Stimulated activated memory B cell treated with anti-CD40 and anti-IgM and Interleukin-4, amounts not matched to agents 10 μg/mL and 1 μg/mL and 100 μg/mL, for 72 hours (primary cell): ENCODE data around the gene CASP2.
A peak's percentile ranks its signal among the peaks of the same experiment; 100 is the strongest.
"Not testable (repeated sequence)": the region's sequence is repeated elsewhere in the genome, so short reads cannot be mapped to it uniquely, and the experiment has no call there.

ENCODE experiments used
- ATAC-seq: fragments of 150-1000 bp; cut with Tn5 transposase; 2 replicates; pipeline ENCODE4 v1.10.0; 2021
- H3K27ac Mint-ChIP-seq: one replicate; pipeline ENCODE4 v1.8.0; 2022; ENCODE audit warnings: mild to moderate bottlenecking, mixed read lengths
- H3K27me3 Mint-ChIP-seq: one replicate; pipeline ENCODE4 v1.8.0; 2022; ENCODE audit warnings: mixed read lengths
- H3K36me3 Mint-ChIP-seq: one replicate; pipeline ENCODE4 v1.8.0; 2022; ENCODE audit warnings: mixed read lengths
- H3K4me1 Mint-ChIP-seq: one replicate; pipeline ENCODE4 v1.8.0; 2022; ENCODE audit warnings: mixed read lengths
- H3K4me3 Mint-ChIP-seq: one replicate; pipeline ENCODE4 v1.8.0; 2022; ENCODE audit warnings: mild to moderate bottlenecking, moderate library complexity, mixed read lengths
- H3K9me3 Mint-ChIP-seq: one replicate; pipeline ENCODE4 v1.8.0; 2022; ENCODE audit warnings: mixed read lengths

The CASP2 gene

GRCh38 chr7:143256932-143257331 is 31.2 kb upstream of the CASP2 start:
- Mint-ChIP-seq H3K27ac (peak overlapping the region; percentile 75), H3K27me3 (no peaks in the 10 kb centered on the region), H3K4me1 (peaks cover 50% of the 10 kb centered on the region), H3K9me3 (peaks cover 17% of the 10 kb centered on the region), H3K36me3 (no peaks in the 10 kb centered on the region), H3K4me3 (no peak overlapping the region)
- ATAC-seq = peak; percentile 89

DNA sequence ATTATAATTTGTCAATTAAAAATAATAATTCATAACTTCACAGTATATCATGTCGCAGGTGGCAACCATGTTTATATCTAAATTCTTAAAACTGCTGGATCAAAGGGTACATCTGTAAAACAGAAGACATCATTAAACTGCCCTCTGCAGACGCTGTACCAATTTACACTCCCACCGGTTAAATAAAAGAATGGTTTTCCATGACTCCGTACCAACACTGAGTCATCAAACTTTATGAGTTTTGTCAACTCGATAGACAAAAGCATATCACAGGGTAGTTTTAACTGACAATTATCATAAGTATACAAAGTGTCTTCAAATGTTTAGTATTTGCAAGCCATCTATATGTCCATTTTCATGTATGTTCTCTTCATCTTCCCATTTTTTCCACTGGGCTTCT is 30.6 kb upstream of the CASP2 start:
- H3K9me3 Mint-ChIP-seq = peaks cover 15% of the 10 kb centered on the region
- H3K36me3 Mint-ChIP-seq = no peaks in the 10 kb centered on the region
- H3K27ac Mint-ChIP-seq = no peak overlapping the region
- no peak for ATAC-seq
- peaks cover 50% of the 10 kb centered on the region for H3K4me1 Mint-ChIP-seq
- no peak overlapping the region for H3K4me3 Mint-ChIP-seq
- H3K27me3 Mint-ChIP-seq = no peaks in the 10 kb centered on the region

DNA sequence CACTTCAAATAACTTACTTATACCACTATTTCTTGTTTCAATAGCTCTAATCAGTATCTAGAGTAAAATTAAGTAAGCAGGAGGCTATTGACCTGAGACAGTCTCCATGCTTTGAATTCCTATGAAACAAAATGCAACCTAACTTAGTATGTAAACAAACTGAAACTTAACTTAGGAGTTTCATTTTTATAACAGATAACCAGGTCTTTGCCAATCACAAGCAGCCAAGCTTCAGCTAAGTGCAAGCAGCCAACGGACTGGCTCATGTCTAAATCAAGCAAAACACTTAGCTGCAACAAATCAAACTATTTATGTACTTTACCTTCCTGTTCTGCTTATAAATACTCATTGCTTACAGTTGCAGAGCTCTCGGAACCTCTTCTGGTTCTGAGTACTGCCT is 29.3 kb upstream of the CASP2 start:
- Mint-ChIP-seq H3K36me3 (peaks cover 4% of the 10 kb centered on the region), H3K4me1 (peaks cover 52% of the 10 kb centered on the region), H3K27ac (peak overlapping the region; percentile 80), H3K27me3 (no peaks in the 10 kb centered on the region), H3K4me3 (peak overlapping the region; percentile 65), H3K9me3 (peaks cover 9% of the 10 kb centered on the region)
- ATAC-seq = no peak

DNA sequence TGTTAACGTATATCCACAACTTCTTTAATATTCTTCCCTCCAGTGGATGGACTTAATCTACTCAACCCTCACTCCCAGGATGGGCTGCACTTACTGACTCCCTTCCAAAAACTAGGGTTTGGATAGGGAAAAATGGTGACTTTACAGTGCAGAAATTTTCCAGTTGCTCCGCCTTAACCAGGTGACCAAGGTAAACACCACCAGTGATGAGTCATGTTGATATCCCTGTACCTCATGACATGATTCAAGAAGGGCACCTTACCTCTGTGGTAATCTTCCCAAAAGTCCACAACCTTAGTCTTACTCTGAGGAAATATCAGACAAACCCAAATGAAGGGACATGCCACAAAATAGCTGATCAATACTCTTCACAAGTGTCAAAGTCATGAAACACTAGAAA is 28.4 kb upstream of the CASP2 start:
- H3K4me1 Mint-ChIP-seq = peaks cover 62% of the 10 kb centered on the region
- peaks cover 10% of the 10 kb centered on the region for H3K36me3 Mint-ChIP-seq
- no peak overlapping the region for H3K4me3 Mint-ChIP-seq
- peaks cover 4% of the 10 kb centered on the region for H3K9me3 Mint-ChIP-seq
- H3K27me3 Mint-ChIP-seq = no peaks in the 10 kb centered on the region
- H3K27ac Mint-ChIP-seq = peak overlapping the region; percentile 80
- no peak for ATAC-seq

DNA sequence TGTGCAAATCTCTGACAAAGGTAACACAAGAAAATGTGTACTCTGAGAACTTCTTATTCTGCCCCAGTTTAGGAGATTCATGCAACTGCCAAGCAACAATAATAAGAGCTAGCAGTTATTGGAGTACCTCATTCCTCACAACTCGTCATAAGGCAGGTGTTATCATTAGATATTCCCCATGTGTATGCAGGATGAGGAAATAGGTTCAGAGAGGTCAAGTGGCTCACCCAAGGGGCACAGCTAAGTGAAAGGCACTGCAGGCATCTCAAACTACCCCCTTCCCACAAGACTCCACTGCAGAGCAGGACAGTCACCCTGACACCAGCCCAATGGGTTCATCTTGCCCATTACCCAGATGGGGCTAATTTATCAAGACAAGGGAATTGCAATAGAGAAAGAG is 26.2 kb upstream of the CASP2 start:
- ATAC-seq = no peak
- Mint-ChIP-seq H3K9me3 (no peaks in the 10 kb centered on the region), H3K27ac (peak overlapping the region; percentile 98), H3K36me3 (peaks cover 17% of the 10 kb centered on the region), H3K4me3 (peak overlapping the region; percentile 48), H3K4me1 (peaks cover 61% of the 10 kb centered on the region), H3K27me3 (no peaks in the 10 kb centered on the region)

GRCh38 chr7:143263266-143264195 is 24.6 kb upstream of the CASP2 start, which contains the start of gene GSTK1:
GSTK1 (plus strand) TSS chr7:143263441; CDS start chr7:143263514, 73 bp downstream.
- no peaks in the 10 kb centered on the region for H3K27me3 Mint-ChIP-seq
- H3K4me1 Mint-ChIP-seq = peaks cover 50% of the 10 kb centered on the region
- peak within 1 kb of the TSS; percentile 98 for H3K27ac Mint-ChIP-seq
- H3K9me3 Mint-ChIP-seq = no peaks in the 10 kb centered on the region
- H3K36me3 Mint-ChIP-seq = peaks cover 25% of the 10 kb centered on the region
- ATAC-seq = peak; percentile 97
- peak within 1 kb of the TSS; percentile 98 for H3K4me3 Mint-ChIP-seq

GRCh38 chr7:143264196-143264568 is 24.0 kb upstream of the CASP2 start:
- ATAC-seq, H3K9me3 Mint-ChIP-seq, H3K27me3 Mint-ChIP-seq: not testable (repeated sequence)
- peak overlapping the region; percentile 98 for H3K4me3 Mint-ChIP-seq
- H3K4me1 Mint-ChIP-seq = peaks cover 44% of the 10 kb centered on the region
- peaks cover 31% of the 10 kb centered on the region for H3K36me3 Mint-ChIP-seq
- peak overlapping the region; percentile 98 for H3K27ac Mint-ChIP-seq

GRCh38 chr7:143265017-143265693 is 23.0 kb upstream of the CASP2 start:
- H3K36me3 Mint-ChIP-seq = peaks cover 41% of the 10 kb centered on the region
- no peak overlapping the region for H3K4me3 Mint-ChIP-seq
- peak overlapping the region; percentile 98 for H3K27ac Mint-ChIP-seq
- ATAC-seq = no peak
- H3K27me3 Mint-ChIP-seq = no peaks in the 10 kb centered on the region
- H3K4me1 Mint-ChIP-seq = peaks cover 37% of the 10 kb centered on the region
- H3K9me3 Mint-ChIP-seq = no peaks in the 10 kb centered on the region

DNA sequence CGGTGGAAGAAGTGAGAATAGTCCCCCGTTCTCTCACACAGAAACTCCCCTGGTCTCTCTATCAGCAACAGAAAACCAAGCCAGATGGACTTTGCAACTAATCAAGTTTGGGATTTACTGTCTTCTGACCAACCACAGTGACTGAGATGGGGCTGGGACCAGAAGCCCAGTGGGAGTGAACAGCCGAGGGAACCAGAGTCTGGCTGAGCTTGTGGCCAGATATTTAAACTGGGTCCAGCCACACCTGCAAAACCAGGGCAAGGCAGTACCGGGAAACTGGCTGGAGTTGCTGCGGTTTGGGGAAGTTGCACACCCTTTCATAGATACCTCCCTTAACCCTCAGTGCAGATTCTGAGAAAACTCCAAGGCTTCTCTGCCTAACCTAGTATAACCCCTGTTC is 18.9 kb upstream of the CASP2 start:
- Mint-ChIP-seq H3K9me3 (no peaks in the 10 kb centered on the region), H3K27me3 (no peaks in the 10 kb centered on the region), H3K36me3 (peaks cover 42% of the 10 kb centered on the region), H3K27ac (peak overlapping the region; percentile 6), H3K4me1 (peaks cover 20% of the 10 kb centered on the region), H3K4me3 (no peak overlapping the region)
- ATAC-seq = no peak

DNA sequence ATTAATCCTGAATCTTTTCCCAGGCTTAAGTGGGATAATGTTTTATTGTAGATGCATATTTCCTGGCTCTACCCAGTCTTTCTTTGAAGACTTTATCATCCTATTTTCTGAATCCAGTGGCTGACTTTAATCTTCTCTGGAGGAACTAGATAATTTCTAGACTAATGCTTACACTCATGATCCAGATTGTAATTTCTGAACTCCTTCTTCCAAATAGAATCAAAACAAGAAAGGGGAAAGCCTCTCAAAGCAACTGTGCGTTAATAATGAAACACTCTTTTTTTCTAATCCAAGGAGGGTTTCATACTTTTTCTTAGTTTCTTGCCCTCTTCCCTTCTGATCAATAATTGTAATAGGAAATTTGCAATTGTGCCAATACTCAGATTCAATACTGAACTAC is 16.9 kb upstream of the CASP2 start:
- no peak for ATAC-seq
- Mint-ChIP-seq H3K27me3 (no peaks in the 10 kb centered on the region), H3K27ac (no peak overlapping the region), H3K36me3 (peaks cover 30% of the 10 kb centered on the region), H3K9me3 (no peaks in the 10 kb centered on the region), H3K4me3 (no peak overlapping the region), H3K4me1 (peaks cover under 1% of the 10 kb centered on the region)

DNA sequence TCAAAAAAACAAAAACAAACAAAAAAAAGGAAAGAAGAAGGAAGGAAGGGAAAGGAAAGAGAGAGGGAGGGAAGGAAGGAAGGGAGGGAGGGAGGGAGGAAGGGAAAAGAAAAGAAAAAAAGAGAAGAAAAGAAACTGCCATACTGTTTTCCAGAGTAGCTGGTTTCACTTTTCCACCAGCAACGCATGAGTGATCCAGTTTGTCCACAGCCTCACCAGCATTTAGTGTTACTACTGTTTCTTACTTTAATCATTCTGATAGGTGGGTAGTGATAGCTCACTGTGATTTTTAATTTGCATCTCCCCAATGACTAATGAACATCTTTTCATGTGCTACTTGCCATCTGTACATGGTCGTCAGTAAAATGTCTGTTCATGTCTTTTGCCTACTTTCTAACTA is 15.3 kb upstream of the CASP2 start:
- ATAC-seq = no peak
- H3K4me3 Mint-ChIP-seq = no peak overlapping the region
- H3K36me3 Mint-ChIP-seq = peaks cover 28% of the 10 kb centered on the region
- H3K27me3 Mint-ChIP-seq = no peaks in the 10 kb centered on the region
- H3K9me3 Mint-ChIP-seq = no peaks in the 10 kb centered on the region
- H3K27ac Mint-ChIP-seq = no peak overlapping the region
- no peaks in the 10 kb centered on the region for H3K4me1 Mint-ChIP-seq

- H3K9me3 Mint-ChIP-seq = no peaks in the 10 kb centered on the region
- peak; percentile 67 for ATAC-seq
- peaks cover 36% of the 10 kb centered on the region for H3K4me1 Mint-ChIP-seq
- H3K36me3 Mint-ChIP-seq = no peaks in the 10 kb centered on the region
- H3K27ac Mint-ChIP-seq = peak overlapping the region; percentile 85
- H3K4me3 Mint-ChIP-seq = peak overlapping the region; percentile 62
- no peaks in the 10 kb centered on the region for H3K27me3 Mint-ChIP-seq
Observed at GRCh38 chr7:143279186-143280098, 8.7 kb upstream of the CASP2 start.

DNA sequence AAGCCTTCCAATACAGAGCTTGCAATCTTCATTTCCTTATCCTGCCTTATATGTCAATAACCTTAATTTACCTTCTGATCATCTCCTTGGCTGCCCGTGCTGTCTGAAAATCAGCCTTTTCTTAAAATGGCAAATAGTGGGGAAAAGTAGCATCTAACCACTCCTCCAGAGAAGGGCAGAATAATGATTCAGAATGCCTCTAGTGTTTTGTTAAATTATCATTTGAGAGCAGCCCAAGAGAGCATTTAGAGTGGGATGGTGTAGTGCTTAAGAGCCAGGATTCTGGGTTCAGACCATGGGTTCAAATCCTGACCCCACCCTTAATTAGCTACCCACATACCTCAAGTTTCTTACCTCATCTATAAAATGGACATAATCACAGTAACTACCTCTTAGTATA is 8.0 kb upstream of the CASP2 start:
- peaks cover 39% of the 10 kb centered on the region for H3K4me1 Mint-ChIP-seq
- H3K27me3 Mint-ChIP-seq = no peaks in the 10 kb centered on the region
- ATAC-seq = no peak
- H3K4me3 Mint-ChIP-seq = peak overlapping the region; percentile 62
- H3K36me3 Mint-ChIP-seq = no peaks in the 10 kb centered on the region
- H3K27ac Mint-ChIP-seq = peak overlapping the region; percentile 85
- no peaks in the 10 kb centered on the region for H3K9me3 Mint-ChIP-seq

DNA sequence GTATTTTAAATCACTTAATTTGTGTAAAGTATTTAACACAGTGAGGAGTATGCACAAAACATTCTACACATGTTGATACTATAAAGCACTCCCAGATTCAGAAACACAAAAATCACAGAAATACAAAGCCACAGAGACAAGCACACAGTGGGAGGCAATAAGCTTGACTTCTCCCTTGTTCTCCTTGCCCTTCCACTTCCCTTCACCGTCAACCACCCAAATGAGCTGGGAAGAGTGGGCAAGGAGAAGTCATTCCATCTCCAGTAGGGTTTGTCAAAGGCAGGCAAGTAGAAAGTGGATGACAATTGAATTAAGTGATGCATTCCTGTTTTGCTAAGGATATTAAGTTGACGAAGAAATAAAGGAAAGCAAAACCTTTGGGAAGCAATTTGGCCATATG is 7.6 kb upstream of the CASP2 start:
- H3K27ac Mint-ChIP-seq = peak overlapping the region; percentile 85
- ATAC-seq = no peak
- no peaks in the 10 kb centered on the region for H3K27me3 Mint-ChIP-seq
- peaks cover 39% of the 10 kb centered on the region for H3K4me1 Mint-ChIP-seq
- H3K9me3 Mint-ChIP-seq = no peaks in the 10 kb centered on the region
- H3K36me3 Mint-ChIP-seq = no peaks in the 10 kb centered on the region
- peak overlapping the region; percentile 62 for H3K4me3 Mint-ChIP-seq

- Mint-ChIP-seq H3K4me3 (no peak overlapping the region), H3K4me1 (peaks cover 39% of the 10 kb centered on the region), H3K27me3 (no peaks in the 10 kb centered on the region), H3K9me3 (no peaks in the 10 kb centered on the region), H3K36me3 (no peaks in the 10 kb centered on the region), H3K27ac (no peak overlapping the region)
- ATAC-seq = no peak
Observed at GRCh38 chr7:143281529-143281928, 6.6 kb upstream of the CASP2 start.
